KOPT-K1 (cell line): ENCODE results near the gene DCST1.
"Not testable (repeated sequence)": the region's sequence is repeated elsewhere in the genome, so short reads cannot be mapped to it uniquely, and the experiment has no call there.

Source experiments
- H3K27ac ChIP-seq: fragments of 200-600 bp; sonication (generic); 2 replicates; pipeline ENCODE4 v1.5.1; 2016; ENCODE audit warnings: antibody characterized with exemption, mild to moderate bottlenecking, low read depth, low read length; ENCODE audit not compliant: poor library complexity, severe bottlenecking
- H3K36me3 ChIP-seq: fragments of 200-600 bp; sonication (generic); 2 replicates; pipeline ENCODE4 v1.5.1; 2017; ENCODE audit warnings: antibody characterized with exemption, mild to moderate bottlenecking, low read length, moderate library complexity; ENCODE audit not compliant: insufficient read depth
- H3K9me3 ChIP-seq: fragments of 200-600 bp; sonication (generic); 2 replicates; pipeline ENCODE4 v1.5.1; 2017; ENCODE audit warnings: antibody characterized with exemption, low read length, mild to moderate bottlenecking; ENCODE audit not compliant: insufficient read depth, poor library complexity, severe bottlenecking

The DCST1 gene

GRCh38 chr1:155033524-155033923 lies at the start of gene DCST1, which contains the start of gene DCST2:
TSS of gene DCST1 (plus strand) at chr1:155033824. CDS start at chr1:155034037, 213 bp downstream.
TSS of gene DCST2 (minus strand) at chr1:155033781. CDS start at chr1:155033701, 80 bp downstream.
- no peak within 1 kb of the TSS for H3K27ac ChIP-seq
- no peaks in the 10 kb centered on the region for H3K36me3 ChIP-seq
- no peaks in the 10 kb centered on the region for H3K9me3 ChIP-seq

GRCh38 chr1:154986736-154987135 lies 46.9 kb upstream of the DCST1 start:
- H3K27ac ChIP-seq, H3K9me3 ChIP-seq: not testable (repeated sequence)
- peaks cover 48% of the 10 kb centered on the region for H3K36me3 ChIP-seq

GRCh38 chr1:154987326-154987725 lies 46.3 kb upstream of the DCST1 start:
- Histone ChIP-seq H3K27ac (no peak overlapping the region), H3K9me3 (no peaks in the 10 kb centered on the region), H3K36me3 (peaks cover 48% of the 10 kb centered on the region)

- Histone ChIP-seq H3K27ac (no peak overlapping the region), H3K9me3 (no peaks in the 10 kb centered on the region), H3K36me3 (peaks cover 48% of the 10 kb centered on the region)
Measured at GRCh38 chr1:154988058-154988954, 45.3 kb upstream of the DCST1 start.

- Histone ChIP-seq H3K36me3 (peaks cover 48% of the 10 kb centered on the region), H3K27ac (no peak overlapping the region), H3K9me3 (no peaks in the 10 kb centered on the region)
Measured at GRCh38 chr1:154989195-154989860, 44.3 kb upstream of the DCST1 start.

- Histone ChIP-seq H3K27ac (no peak overlapping the region), H3K9me3 (no peaks in the 10 kb centered on the region), H3K36me3 (peaks cover 48% of the 10 kb centered on the region)
Measured at GRCh38 chr1:154990276-154990675, 43.3 kb upstream of the DCST1 start.

GRCh38 chr1:154992721-154993571 lies 40.7 kb upstream of the DCST1 start:
- Histone ChIP-seq H3K27ac (no peak overlapping the region), H3K36me3 (peaks cover 32% of the 10 kb centered on the region), H3K9me3 (no peaks in the 10 kb centered on the region)

GRCh38 chr1:154993572-154994268 lies 39.9 kb upstream of the DCST1 start, which contains the start of gene LENEP:
TSS of gene LENEP (plus strand) at chr1:154993586. CDS start at chr1:154993608, 22 bp downstream.
- Histone ChIP-seq H3K9me3 (no peaks in the 10 kb centered on the region), H3K27ac (no peak within 1 kb of the TSS), H3K36me3 (peaks cover 24% of the 10 kb centered on the region)

GRCh38 chr1:154994269-154994587 lies 39.4 kb upstream of the DCST1 start:
- H3K9me3 ChIP-seq: no peaks in the 10 kb centered on the region
- peaks cover 19% of the 10 kb centered on the region for H3K36me3 ChIP-seq
- no peak overlapping the region for H3K27ac ChIP-seq

GRCh38 chr1:154994591-154994990 lies 39.0 kb upstream of the DCST1 start:
- H3K27ac ChIP-seq: no peak overlapping the region
- H3K9me3 ChIP-seq: no peaks in the 10 kb centered on the region
- peaks cover 15% of the 10 kb centered on the region for H3K36me3 ChIP-seq

- H3K9me3 ChIP-seq, H3K27ac ChIP-seq, H3K36me3 ChIP-seq: not testable (repeated sequence)
Measured at GRCh38 chr1:154995301-154995983, 38.2 kb upstream of the DCST1 start.

GRCh38 chr1:154996966-154997701 lies 36.5 kb upstream of the DCST1 start:
- no peaks in the 10 kb centered on the region for H3K36me3 ChIP-seq
- H3K27ac ChIP-seq: no peak overlapping the region
- no peaks in the 10 kb centered on the region for H3K9me3 ChIP-seq

GRCh38 chr1:154998201-154998780 lies 35.3 kb upstream of the DCST1 start:
- Histone ChIP-seq H3K36me3 (no peaks in the 10 kb centered on the region), H3K9me3 (no peaks in the 10 kb centered on the region), H3K27ac (no peak overlapping the region)
